DMS114 treated with DMSO at 0.1 percent for 48 hours (cell line): Measurements from ENCODE around the gene UBE2E2.

Experiments used
- DNase-seq: peaks from one replicate; lab custom pipeline; 2025; ENCODE audit not compliant: unreplicated experiment; lab: John Stamatoyannopoulos, UW

The UBE2E2 gene

DNA sequence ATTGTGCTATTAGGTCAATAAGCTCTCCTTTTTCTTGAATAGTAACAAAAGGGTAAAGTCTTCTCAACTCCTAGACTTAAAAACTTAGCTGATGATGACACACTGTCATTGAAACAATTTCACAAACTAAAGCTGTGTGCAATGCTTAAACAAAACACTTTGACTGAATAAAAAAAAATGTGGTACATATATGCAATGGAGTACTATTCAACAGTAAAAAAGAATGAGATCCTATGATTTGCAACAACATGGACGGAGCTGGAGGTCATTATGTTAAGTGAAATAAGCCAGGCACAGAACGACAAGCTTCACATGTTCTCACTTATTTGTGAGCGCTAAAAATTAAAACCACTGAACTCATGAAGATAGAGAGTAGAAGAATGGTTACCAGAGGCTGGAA, 370.7 kb downstream of the UBE2E2 start:
- DNase-seq, result no peak

GRCh38 chr3:23574822-23575315, 371.7 kb downstream of the UBE2E2 start:
- DNase-seq, result no peak

DNA sequence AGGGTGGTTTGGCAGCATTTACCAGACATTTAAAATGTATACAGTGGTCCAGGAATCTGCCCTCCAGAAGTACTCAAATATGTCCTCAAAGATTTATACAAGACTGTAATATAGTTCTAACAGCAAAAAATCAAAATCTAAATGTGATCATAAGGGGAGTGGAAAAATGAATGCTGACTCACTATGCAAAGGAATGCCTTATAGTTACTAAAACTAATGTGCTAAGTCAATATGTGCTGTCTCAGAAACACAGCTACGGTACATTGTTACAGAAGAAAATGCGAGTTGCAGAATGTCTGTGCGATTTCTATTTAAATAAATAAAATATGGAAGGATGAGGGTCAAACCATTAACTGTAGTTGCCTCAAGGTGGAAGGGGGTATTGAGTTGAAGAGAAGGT, 372.6 kb downstream of the UBE2E2 start:
- no peak for DNase-seq

DNA sequence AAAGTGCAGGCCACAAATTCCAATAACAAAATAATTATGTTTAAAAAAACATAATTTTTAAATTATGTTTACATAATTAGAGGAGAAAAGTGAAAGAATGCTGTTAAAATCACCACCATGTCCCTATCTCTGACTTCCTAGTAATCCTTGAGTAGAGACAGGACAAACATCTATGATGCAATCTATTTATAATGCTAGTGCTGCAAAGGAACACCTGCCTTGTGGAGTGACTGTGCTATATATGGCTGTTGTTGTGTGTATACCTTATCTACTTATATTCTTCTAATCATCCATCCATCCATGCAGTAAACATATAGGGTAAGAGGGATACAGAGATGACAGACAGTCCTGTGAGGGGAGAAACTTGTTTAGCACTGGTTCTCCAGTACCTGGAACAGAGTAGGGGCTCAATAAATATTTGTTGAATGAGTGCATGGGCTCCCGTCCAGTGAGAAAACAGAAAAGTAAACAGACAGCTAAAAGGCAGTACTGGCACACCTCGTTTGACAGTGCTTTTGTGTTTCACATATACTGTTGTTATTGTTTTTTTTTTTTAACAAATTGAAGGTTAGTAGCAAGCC, 373.3 kb downstream of the UBE2E2 start:
- no peak for DNase-seq

DNA sequence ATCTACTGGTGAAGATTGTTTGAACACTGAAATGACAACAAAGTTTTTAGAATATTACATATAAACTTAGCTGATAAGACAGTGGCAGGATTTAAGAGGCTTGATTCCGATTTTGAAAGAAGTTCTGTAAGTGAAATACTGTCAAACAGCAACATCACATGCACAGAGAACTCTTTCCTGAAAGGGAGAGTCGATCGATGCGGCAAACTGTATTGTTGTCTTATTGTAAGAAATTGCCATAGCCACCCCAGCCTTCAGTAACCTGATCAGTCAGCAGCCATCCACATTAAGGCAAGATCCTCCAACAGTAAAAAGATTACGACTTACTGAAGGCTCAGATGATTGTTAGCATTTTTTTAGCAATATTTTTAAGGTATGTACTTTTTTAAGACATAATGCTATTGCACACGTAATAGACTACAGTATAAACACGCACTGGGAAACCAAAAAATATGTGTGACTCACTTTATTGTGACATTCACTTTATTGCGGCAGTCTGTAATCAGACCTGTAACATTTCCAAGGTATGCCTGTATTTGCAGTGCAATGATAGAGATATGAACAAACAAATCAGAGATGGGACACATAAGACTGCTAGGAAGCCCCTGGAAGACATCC, 377.1 kb downstream of the UBE2E2 start:
- DNase-seq, result no peak

DNA sequence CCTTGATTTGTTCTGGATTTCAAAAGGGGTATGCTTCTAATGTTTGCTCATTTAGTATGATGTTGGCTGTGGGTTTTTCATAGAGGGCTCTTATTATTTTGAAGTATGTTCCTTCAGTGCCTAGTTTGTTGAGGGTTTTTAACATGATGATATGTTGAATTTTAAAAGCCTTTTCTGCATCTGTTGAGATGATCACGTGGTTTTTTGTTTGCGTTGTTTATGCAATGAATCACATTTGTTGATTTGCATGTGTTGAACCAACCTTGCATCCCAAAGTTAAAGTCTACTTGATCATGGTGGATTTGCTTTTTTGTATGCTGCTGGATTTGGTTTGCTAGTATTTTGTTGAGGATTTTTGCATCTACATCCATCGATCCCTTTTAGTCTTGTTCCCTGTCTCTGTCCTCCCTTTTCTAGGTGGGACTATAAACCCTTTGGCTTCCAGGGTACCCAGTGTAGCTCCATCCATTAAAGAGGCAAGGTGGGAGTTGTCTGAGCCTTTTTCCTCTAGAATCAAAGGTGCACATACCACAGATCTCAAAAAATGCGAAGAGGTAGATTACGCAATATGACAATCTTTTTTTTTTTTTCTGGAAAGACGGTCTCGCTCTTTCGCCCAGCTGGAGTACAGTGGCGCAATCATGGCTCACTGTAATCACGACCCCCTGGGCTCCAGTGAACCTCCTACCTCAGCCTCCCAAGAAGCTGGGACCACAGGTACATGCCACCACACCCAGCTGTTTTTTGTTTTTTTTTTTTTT, 381.0 kb downstream of the UBE2E2 start:
- DNase-seq, result no peak

DNA sequence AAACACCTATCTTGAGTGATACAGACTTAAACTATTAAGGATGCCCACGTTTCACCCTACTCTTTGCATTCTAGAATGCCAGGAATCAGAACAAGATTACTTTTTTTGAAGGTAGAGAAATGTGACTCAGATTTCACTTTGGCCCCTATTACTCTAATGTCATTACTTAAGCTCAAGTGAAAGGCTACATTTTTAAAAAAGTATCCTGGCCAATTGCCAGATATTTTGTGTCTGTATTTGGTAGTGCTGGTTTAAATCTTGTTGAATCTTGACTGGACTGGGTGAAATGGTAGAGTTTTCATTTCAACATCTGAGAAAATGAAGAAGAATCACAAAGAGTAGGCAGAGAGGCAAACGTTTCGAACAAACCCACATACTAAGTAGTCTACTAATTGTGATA, 384.4 kb downstream of the UBE2E2 start:
- no peak for DNase-seq

DNA sequence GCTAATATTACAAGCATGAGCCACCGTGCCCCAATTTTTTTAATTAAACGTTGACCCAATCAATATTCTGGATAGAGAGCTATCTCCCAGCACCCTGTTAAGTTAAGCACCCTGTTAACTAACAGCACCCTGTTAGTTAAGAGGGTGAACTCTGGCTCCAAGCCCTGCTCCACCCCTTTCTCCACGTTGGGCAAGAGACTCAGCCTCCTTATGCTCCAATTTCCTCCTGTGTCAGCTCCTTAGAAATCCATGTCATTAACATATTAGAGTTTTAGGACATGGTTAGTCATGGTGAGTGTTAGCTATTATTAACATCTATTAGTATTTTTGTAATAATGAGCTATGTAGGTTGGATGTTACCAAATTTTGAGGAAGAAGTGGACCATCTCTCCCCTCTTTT, 385.4 kb downstream of the UBE2E2 start:
- no peak for DNase-seq

DNA sequence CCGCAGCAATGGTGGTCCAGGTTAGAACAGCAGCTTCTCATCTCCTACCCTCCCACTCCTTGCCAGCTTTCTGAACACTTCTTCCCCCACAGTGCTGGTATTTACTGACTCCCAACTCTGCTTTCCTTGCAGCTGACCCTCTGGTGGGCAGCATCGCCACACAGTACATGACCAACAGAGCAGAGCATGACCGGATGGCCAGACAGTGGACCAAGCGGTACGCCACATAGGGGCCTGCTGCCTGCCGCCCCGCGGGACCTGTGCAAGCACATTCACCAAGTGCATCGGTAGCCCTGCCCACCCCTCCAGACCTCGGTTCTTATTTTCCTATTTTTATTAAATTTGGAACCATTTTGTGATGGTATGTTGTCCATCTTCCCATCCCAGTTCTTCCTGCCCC, 386.5 kb downstream of the UBE2E2 start:
- DNase-seq, result no peak

DNA sequence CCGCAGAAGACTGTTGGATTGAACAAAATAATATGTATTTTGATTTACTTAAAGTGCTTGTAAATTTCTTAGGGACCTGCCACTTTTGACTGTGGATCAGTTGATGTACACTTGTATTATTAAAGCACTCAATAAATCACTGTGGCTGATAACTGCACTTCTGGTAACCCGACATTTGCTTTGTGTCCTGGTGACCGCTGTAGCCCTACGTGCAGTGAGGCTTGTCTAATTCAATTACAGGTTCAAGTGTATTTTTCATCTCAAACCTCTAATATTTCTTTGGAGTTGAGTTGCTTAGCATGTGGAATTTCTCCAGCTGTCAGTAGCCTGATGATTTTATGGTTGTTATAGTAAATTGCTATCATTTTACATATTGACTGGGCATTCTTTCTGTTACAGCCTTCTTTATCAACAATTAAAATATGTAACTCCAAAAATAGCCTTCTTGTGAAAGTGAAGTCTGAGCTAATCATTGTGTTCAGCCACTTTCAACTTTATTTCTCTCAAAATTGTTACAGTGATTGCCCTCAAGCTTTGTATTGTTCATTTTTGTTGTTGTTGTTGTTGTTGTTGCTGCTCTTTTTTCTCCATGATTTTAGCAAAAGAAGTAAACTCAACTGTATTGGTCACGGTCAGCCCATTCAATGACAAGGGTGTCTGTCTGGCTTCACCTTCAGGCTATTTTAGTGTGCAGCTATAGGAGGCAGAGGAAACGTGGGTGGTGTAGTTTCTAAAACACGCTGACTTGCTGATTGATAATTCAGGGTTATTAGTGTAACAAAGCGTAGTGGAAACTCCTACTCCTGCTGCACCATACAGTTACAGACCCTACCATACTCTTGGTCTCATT, 387.5 kb downstream of the UBE2E2 start:
- no peak for DNase-seq

- no peak for DNase-seq
These were observed 388.2 kb downstream of the UBE2E2 start for GRCh38 chr3:23591374-23591773.

DNA sequence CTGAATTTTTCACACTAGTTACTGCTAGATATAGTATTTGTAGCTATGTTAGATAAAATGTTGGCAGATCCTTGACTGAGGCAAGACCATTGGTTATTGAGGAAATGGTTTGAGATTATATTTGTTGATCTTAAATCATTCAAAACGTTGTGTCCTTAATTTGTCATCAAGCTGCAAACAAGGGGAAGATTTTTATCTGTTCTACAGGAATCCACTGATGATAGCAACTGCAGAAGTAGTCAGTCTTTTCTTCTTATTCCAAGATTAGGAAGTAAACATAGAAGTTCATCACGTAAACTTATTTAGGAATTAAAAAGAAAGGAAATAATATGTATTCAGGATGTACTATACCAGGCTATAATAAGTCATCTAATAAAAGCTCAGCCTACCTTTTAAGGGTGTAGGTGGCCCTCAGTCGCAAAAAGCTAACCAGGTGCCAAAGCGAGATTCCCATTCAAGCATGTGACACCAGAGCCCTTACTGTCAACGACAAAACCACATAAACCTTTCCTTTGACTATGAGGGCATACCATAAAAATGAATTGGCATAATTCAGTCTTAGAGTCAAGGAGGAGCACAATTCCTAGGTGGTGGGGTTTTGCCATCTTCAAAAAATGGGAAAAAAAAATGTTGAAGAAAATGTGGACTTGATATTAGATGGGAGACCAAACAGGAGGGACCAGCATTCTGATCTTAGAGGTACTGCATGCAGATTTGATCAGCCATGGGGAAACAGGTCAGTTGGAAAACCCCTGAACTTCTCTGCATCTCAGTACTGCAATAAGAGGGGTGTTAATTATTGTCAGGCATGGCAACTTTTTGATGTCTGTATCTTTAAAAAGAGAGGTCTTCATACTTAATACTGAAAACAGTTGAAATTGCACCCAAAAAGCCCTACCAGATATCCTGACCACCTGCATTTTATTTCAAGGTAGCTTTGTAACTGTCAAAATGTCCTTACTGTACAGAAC, 390.1 kb downstream of the UBE2E2 start:
- DNase-seq, result no peak

GRCh38 chr3:23594066-23594465, 390.9 kb downstream of the UBE2E2 start:
- no peak for DNase-seq

GRCh38 chr3:23594894-23595670, 392.0 kb downstream of the UBE2E2 start:
- DNase-seq, result no peak

GRCh38 chr3:23595851-23596250, 392.7 kb downstream of the UBE2E2 start:
- no peak for DNase-seq

- no peak for DNase-seq
These were observed 397.2 kb downstream of the UBE2E2 start for GRCh38 chr3:23600167-23600871.

- no peak for DNase-seq
These were observed 398.1 kb downstream of the UBE2E2 start for GRCh38 chr3:23601091-23601822.

GRCh38 chr3:23602971-23603370, 399.8 kb downstream of the UBE2E2 start:
- DNase-seq, result no peak
